Stimulated activated CD4-positive, alpha-beta T cell treated with anti-CD3 and anti-CD28 coated beads, TNF-alpha, amount 100 ng/mL, for 24 hours (primary cell): Measurements from ENCODE around the gene TEX50.
A peak's percentile ranks its signal among the peaks of the same experiment; 100 is the strongest.
"Not testable (repeated sequence)": the region's sequence is repeated elsewhere in the genome, so short reads cannot be mapped to it uniquely, and the experiment has no call there.

Experiments used
- DNase-seq, 3 experiments: peaks; one replicate each; pipeline ENCODE4 v3.0.0-alpha.2; 2020; ENCODE audit warnings: low read depth in 3 of 3

The TEX50 gene

DNA sequence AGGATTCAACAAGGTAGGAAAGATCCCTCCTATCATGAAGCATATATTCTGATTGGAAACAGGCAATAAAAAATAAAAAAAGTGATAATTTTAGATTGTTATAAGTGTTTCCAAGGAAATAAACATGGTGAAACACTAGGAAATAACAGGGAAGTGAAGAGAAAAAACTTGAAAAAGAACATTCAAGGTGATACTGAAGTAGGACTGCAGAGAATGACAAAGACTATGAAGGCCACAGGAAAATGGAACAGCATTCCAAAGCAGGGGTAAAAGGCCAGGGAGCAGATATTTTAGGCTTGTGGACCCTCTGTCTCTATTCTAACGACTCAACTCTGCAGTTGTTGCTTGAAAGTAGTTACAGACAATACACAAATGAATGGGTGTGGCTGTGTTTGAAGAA is 26.6 kb downstream of the TEX50 start:
- DNase-seq, result no peak

DNA sequence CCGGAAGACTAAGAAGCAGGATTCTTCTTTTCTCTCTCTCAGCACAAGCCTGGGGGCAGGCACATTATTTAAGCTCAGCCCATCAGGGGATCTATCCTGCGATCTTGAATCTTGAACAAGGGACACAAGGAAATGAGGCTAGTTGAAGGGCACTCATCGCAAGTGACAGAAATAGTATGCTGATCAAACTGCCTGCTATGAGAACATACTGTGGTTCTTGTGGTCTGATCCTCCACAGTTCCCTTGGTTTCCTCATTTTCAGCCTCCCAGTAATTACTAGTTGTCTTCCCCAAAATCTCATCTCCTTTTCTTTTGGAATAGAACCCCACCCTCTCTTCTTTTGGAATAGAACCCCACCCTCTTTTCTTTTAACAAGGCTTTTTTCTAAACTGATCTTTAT is 28.0 kb downstream of the TEX50 start:
- no peak for DNase-seq

DNA sequence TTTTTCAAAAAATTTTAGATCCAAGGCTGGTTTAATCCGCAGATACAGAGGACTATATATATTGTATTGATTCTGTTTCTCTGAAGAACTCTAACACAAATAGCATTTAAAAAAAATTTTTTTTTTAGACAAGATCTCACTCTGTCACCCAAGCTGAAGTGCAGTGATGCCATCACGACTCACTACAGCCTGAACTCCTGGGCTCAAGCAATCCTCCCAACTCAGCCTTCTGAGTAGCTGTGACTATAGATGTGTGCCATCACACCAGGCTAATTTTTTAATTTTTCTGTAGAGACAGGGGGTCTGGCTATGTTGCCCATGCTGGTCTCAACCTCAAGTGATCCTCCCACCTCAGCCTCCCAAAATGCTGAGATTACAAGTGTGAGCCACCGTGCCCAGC is 31.5 kb downstream of the TEX50 start:
- DNase-seq, result no peak

DNA sequence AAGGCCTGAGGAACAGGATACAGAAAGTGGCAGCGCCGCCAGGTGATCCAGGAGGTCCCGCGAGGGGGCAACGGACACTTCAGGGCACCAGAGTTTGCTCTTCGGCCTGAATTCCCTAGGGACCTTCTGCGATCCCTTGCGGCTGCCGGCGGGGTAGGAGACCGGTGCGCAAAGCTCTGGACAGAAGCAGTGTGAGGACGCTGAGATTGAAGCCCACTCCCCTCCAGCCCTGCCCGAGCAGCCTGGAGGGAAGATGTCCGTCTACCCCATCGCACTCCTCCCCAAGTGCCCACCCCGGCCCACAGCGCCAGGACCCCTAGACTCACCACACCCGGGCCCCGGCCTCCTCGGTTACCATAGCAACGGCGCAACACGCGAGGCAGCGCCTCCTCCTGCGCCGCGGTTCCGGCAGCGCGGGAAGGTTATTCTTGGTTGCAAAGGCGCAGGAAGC is 34.4 kb downstream of the TEX50 start, which contains the start of gene ANKRD45:
TSS of gene ANKRD45 (minus strand) at position 361 of the 451 bp plus-strand sequence. CDS start 10,433 bp downstream, outside the sequence.
- DNase-seq, result peak in 1 of 3 experiments; percentile 16

DNA sequence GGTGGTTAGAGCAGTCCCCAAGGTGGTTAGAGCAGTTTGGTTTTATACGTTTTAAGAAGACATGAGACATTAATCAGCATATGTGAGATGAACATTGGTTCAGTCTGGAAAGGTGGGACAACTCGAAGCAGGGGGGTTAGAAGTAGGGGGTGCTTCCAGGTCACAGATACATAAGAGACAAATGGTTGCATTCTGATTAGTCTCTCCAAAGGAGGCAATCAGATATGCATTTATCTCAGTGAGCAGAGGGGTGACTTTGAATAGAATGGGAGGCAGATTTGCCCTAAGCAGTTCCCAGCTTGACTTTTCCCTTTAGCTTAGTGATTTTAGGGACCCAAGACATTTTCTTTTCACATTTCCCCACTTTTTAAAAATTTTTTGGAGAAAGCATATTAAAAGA is 39.4 kb downstream of the TEX50 start:
- not testable (repeated sequence) for DNase-seq

DNA sequence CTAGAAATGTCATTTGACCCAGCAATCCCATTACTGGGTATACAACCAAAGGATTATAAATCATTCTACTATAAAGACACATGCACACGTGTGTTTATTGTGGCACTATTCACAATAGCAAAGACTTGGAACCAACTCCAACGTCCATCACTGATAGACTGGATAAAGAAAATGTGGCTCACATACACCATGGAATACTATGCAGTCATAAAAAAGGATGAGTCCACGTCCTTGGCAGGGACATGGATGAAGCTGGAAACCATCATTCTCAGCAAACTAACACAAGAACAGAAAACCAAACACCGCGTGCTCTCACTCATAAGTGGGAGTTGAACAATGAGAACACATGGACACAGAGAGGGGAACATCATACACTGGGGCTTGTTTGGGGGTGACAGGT is 45.0 kb downstream of the TEX50 start:
- DNase-seq, result not testable (repeated sequence)

DNA sequence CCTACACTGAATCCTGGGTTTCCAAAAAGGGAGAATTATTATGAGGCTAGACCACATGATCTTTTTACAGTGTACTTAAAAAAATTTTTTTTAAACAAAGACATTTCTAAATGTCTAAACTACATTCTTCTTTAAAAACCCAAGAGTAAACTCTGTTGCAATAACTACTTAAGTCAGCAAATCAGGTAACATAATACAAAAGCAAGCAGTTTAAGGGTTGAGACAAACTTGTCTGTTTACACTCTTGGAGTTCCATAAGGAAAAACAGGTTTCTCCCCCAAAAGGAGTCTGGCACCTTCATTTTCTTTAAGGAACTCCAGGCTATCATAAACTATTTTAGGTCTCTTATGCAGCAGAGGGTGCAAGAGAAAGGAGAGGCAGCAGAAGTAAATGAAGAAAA is 47.0 kb downstream of the TEX50 start:
- no peak for DNase-seq

DNA sequence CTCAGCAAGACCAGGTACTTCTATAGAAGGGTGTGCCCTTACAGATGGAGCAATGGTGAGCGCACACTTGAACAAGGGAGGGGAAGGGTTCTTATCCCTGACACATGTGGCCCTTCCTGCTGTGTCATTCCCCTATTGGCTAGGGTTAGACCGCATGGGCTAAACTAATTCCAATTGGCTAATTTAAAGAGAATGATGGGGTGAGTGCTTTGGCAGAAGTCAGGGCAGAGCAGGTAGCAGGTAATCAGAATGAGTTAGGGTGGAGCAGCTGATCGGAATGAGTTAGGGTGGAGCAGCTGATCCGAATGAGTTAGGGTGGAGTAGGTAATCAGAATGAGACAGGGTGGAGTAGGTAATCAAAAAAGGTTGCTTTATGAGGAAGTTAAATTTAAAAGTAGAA is 48.7 kb downstream of the TEX50 start:
- not testable (repeated sequence) for DNase-seq

DNA sequence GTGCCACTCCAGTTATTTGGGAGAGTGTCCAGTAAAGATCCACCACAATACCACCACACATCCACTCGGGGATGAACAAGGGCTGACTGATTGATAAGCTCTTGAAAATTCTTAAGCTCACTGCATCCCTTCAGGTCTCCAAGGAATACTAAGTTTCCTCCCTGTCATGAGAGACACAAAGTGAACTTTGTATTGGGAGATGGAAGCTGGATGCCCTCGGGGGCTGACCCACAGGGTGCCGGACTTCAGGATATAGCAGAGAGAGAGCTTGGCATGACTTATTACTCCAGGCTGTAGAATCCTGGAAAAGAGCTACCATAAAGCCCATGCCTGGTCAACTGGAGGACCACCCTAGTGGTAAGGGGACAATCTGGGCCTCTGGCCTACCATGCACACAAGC is 50.0 kb downstream of the TEX50 start:
- not testable (repeated sequence) for DNase-seq
